Neural progenitor cell (in vitro differentiated cells): ENCODE data around the gene ADGRV1.

ENCODE experiments used
- CTCF ChIP-seq: fragments of 200-600 bp; sonication (generic); IDR thresholded peaks from 2 replicates; pipeline ENCODE4 v1.5.1; 2017; ENCODE audit warnings: antibody characterized with exemption, mild to moderate bottlenecking
- EZH2 ChIP-seq: fragments of 200-600 bp; sonication (generic); IDR thresholded peaks from 2 replicates; pipeline ENCODE4 v1.6.1; 2017; ENCODE audit warnings: antibody characterized with exemption, mild to moderate bottlenecking, moderate library complexity
- EZH2phosphoT487 ChIP-seq: fragments of 200-600 bp; sonication (generic); IDR thresholded peaks from 2 replicates; pipeline ENCODE4 v1.6.1; 2017; ENCODE audit warnings: antibody characterized with exemption

- no peak for TF ChIP-seq CTCF
- TF ChIP-seq EZH2phosphoT487, result no peak
- TF ChIP-seq EZH2, result no peak
Observed at GRCh38 chr5:90930062-90930461, 371.5 kb downstream of the ADGRV1 start.
